Left cardiac atrium (tissue), 4 donors: Measurements from ENCODE around the gene MBTPS1. TPM values are rescaled to one million over a fixed set of nuclear protein-coding genes. Genes with fewer than 3 reads are reported as not detected.

ENCODE experiments used
- ATAC-seq, 2 donors: fragments of 200-7000 bp; cut with Tn5 transposase; one replicate each; pipeline ENCODE4 v1.9.1; 2020; ENCODE audit warnings: mild to moderate bottlenecking in 2 of 2, moderate library complexity in 2 of 2
- DNase-seq: peaks from one replicate; pipeline ENCODE4 v3.0.0-alpha.2; 2020
- intact Hi-C, 2 donors: fragments of 100-400 bp; cut with DNase I; formaldehyde crosslinking; loops; one replicate each; pipeline versions ENCODE4 v1.14.1 to v1.15.1; 2022 to 2023
- total RNA-seq, 2 donors: library from RNA; stranded (reverse); fragmentation: NEBNext Ultra II Directional; extraction: Animal tissue kit (Norgen Biotek cat#: 25700); gene quantifications; one replicate each; pipeline ENCODE4 v1.2.1, GENCODE V29; 2021
- donor health status: DM: no; HTN: yes; CAD: no.
- donor health status: DM: no; HTN: yes; CAD: no; lungs with severe emphysema.
- donor health status: DM: yes; HTN: yes; CAD: no.
- donor health status: Dilated cardiomyopathy.

The MBTPS1 gene
- total RNA-seq, 2 donors from 2014 or later, result 71.5 to 93.6 TPM

- ATAC-seq (no peak), DNase-seq (no peak)
- intact Hi-C loops, result loop anchor here (5.0 to 10.0 kb wide), 2 partner anchors 94 to 237 kb away; partner anchors contain the start of gene NECAB2 (in 1 of the 2)
Observed at GRCh38 chr16:84061236-84061819, 55.4 kb downstream of the MBTPS1 start.

- ATAC-seq, result no peak
- no peak for DNase-seq
- intact Hi-C loops, result loop anchor here (5.0 to 10.0 kb wide), 2 partner anchors 93 to 235 kb away; partner anchors contain the start of gene NECAB2 (in 1 of the 2)
Observed at GRCh38 chr16:84059946-84060901, 56.5 kb downstream of the MBTPS1 start.

- DNase-seq (no peak), ATAC-seq (no peak)
- intact Hi-C loops, result no loop called here
Observed at GRCh38 chr16:84059111-84059510, 57.6 kb downstream of the MBTPS1 start.

DNA sequence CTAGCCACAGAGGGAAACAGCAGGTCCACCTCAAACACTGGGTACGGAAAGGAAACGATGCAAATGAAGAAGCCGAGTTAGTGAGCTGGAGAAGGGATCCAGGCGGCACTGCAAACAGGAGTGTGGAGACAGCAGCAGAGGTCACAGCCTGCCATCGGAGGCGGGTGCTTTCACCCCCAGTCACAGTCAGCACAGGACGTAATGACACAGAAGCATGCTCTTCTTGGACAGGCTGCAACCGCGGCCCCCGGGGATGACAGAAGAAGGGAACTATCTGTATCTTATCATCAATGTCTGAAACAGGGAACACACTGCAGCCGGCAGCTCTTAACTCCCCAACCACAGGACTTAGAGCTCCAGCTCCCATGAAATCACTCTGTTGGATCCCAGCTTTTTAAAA, 58.1 kb downstream of the MBTPS1 start:
- intact Hi-C loops, result no loop called here
- ATAC-seq, result peak in 1 of 2 donors; percentile 69

DNA sequence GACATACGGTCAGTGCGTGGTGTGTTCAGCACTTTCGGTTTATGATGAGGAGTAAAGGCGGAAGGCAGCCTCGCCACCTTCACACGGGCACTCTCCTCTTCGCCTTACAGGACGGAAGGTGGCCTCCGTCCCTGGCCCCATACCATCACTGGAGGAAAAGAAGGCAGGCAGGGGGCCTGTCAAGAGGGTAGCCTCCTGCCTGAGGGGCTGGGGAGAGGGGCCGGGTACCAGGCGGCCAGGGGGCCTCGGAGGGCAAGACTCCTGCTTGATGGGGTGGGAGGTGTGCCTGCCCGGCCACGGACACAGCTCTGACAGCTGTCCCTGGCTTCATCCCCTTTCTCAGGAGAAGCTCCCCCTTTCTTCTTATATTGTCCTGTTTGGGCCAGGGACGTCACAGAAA, 58.5 kb downstream of the MBTPS1 start:
- intact Hi-C loops, result no loop called here
- DNase-seq (no peak), ATAC-seq (no peak)

More for the DNA sequence above, 58.1 kb downstream of the MBTPS1 start:
- peak; percentile 57 for DNase-seq

- DNase-seq (no peak), ATAC-seq (peak in 1 of 2 donors; percentile 16)
- intact Hi-C loops, result no loop called here
Observed at GRCh38 chr16:84056933-84057332, 59.8 kb downstream of the MBTPS1 start.

- intact Hi-C loops, result no loop called here
- DNase-seq (no peak), ATAC-seq (peak in 1 of 2 donors; percentile 8)
Observed at GRCh38 chr16:84055801-84056634, 60.7 kb downstream of the MBTPS1 start.

DNA sequence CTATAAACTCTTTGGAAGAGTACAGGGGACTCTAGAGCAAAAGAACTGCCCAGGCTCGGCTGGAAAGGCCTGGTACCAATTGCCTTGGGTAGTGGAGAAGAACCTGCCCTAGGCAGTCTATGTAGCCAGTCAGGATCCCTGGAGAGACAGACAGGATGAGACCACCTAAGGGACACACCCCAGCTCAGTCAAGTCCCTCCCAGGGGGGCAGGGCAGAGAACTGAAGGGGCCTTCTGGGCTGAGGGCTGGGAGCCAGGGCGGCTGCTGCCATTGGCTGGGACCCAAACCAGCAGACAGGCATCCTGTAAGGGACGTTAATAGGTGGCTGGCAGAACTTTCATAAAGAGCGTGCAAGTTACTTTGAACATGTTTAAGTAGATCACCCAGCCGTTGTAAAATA, 61.4 kb downstream of the MBTPS1 start:
- ATAC-seq, result peak; percentile 55 to 75
- DNase-seq, result no peak
- intact Hi-C loops, result no loop called here

DNA sequence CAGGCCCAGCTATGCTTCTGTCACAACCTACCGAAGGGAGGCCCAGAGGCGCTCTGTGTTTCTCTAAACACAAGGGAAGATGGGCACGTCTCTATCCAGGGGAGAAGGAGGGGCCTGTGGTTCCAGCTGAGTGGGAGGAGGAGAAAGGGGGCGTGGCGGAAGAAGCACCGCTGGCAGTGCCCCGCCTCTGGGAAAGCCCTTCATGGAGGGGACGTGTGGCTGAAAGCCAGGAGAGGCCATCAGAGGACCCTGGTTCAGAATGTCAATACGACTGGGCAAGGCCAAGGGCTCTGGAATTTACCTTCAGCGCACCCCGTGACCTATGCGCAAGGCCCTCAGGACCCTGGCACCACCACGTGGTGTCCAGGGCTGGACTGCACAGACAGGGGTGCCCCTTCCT, 61.8 kb downstream of the MBTPS1 start:
- DNase-seq, result no peak
- intact Hi-C loops, result no loop called here
- no peak for ATAC-seq

- no peak for DNase-seq
- intact Hi-C loops, result no loop called here
- no peak for ATAC-seq
Observed at GRCh38 chr16:84054271-84054670, 62.5 kb downstream of the MBTPS1 start.

DNA sequence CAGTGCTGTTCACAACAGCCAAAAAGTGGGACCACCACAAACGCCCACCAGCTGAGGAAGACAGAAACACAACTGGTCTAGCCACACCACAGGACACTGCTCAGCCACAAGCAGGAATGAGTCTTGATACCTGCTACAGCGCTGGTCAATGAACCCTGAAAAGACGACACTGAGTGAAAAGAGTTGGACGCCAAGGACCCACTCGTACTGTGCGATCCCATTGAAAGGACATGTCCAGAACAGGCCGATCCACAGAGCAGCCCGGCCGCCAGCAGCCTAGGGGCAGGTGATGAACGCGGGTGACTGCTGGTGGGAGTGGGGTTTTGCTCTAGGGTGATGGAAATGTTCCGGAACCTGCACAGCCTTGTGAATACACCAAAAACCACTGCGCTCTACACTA, 63.5 kb downstream of the MBTPS1 start:
- no peak for ATAC-seq
- intact Hi-C loops, result no loop called here
- DNase-seq, result peak; percentile 12

DNA sequence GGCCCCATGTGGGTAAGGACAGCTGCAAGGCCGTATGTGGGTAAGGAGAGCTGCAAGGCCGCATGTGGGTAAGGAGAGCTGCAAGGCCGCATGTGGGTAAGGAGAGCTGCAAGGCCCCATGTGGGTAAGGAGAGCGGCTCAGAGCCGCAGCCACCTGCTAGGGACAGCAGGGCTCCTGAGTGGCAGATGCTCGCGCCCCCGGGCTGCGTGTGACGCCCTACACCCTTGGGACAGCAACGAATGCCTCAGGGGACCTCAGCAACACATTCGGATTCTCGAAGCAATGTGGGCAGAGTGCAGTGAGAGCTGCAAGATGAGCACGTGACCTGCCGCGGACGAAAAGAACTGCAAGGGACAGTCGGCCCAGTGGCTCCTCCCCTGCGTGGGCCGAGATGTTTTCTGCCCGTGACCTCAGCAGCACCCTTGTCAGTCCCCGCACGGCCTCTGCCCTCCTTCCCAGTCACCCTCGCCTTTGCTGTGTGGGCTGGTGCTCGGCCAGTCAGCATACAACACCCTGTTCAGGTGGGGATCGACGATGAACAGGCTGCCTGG, 64.6 kb downstream of the MBTPS1 start:
- peak; percentile 19 for DNase-seq
- peak in 1 of 2 donors; percentile 8 for ATAC-seq

DNA sequence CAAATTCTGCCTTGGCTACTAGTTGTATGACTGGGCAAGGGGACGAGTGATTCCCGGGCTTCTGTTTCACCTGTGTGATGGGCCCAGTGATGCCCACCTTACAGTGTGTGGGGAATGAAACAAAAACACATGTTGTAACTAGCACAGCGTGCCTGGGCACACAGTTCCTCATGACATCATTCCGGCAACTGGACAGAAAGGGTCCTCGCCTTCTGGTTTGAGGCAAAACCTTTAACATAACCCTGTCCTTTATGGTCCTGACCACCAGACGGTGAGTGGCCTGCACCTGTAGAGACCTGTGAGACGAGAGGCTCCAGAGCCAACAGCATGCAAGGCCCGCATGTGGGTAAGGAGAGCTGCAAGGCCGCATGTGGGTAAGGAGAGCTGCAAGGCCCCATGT, 66.4 kb downstream of the MBTPS1 start:
- ATAC-seq, result no peak
- DNase-seq, result no peak
- intact Hi-C loops, result no loop called here

More for the DNA sequence above, 64.6 kb downstream of the MBTPS1 start:
- intact Hi-C loops, result no loop called here

- peak in 1 of 2 donors; percentile 10 for ATAC-seq
- DNase-seq, result no peak
Observed at GRCh38 chr16:84049403-84050060, 67.2 kb downstream of the MBTPS1 start.

DNA sequence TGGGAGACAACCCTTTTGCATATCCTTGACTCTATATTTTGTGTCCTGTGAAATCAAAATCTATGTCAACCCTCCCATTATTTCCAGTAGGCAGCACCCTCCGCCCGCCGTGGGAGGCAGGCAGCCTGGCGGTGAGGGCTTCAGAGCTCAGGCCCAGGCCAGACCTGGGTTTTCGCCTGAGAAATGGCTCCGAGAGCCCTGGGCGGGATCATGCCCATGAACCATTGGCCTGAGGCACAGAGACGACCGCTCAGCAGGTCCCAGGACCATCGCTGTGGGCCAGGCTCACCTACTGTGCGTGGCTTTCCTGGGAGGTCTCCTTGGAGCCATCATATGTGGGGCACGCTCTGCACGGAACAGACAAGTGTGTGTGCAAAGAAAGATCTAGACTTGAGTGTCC, 67.9 kb downstream of the MBTPS1 start:
- DNase-seq, result no peak
- ATAC-seq, result no peak
- intact Hi-C loops, result no loop called here

More at GRCh38 chr16:84049403-84050060, 67.2 kb downstream of the MBTPS1 start:
- intact Hi-C loops, result no loop called here

- intact Hi-C loops, result no loop called here
Observed at GRCh38 chr16:84048270-84048669, 68.5 kb downstream of the MBTPS1 start.

DNA sequence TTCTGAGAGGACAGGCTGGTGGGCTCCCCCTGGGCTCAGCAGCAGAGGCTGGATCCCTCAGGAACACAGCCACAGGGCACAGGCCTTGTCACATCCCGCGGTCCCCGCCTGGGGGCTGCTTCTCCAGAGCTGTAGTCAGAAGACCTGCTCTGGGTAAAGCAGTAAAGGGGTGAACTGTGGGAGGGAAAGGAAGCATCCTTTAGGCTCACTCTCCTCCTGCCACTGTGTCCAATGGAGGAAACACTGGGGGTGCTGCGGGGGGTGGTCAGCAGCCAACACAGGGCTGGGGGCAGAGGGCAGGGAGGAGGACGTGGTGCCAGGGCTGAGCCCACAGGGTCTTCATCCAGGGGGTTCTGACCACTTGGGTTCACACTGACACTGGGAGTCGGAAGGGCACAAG, 69.1 kb downstream of the MBTPS1 start:
- no peak for ATAC-seq
- intact Hi-C loops, result no loop called here
- no peak for DNase-seq

More at GRCh38 chr16:84048270-84048669, 68.5 kb downstream of the MBTPS1 start:
- DNase-seq (no peak), ATAC-seq (no peak)

DNA sequence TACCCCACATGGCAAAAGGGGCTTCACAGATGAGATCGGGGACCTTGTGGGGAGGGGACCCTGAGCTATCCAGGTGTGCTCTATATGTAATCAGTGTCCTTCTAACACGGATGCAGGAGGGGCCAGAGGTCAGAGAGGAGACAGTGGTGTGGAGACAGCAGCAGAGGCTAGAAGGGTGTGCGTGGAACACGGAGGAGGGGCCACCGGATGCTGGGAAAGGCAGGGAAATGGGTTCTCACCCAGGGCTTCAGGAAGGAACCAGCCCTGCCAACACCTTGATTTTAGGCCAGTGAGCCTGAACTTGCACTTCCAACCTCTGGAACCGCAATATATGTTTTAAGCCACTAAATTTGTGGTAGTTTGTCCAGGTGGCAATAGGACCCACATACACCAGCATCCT, 69.5 kb downstream of the MBTPS1 start:
- intact Hi-C loops, result no loop called here
- DNase-seq (no peak), ATAC-seq (no peak)
